Endothelial cell of umbilical vein (primary cell): ENCODE measurements around the gene ERGIC1.

Experiments used
- CTCF ChIP-seq, 2 donors: IDR thresholded peaks; 1 replicate in 1 of 2; 2 replicates in 1 of 2; pipeline ENCODE4 v1.5.1; 2011; ENCODE audit warnings: low read length in 2 of 2, mild to moderate bottlenecking in 2 of 2, moderate library complexity in 2 of 2, control low read depth in 1 of 2, inconsistent platforms in 1 of 2, low read depth in 1 of 2; ENCODE audit not compliant: insufficient read depth in 1 of 2; ENCODE audit errors: extremely low read depth in 1 of 2
- EZH2 ChIP-seq: IDR thresholded peaks from 2 replicates; pipeline ENCODE4 v1.6.1; 2012; ENCODE audit warnings: borderline replicate concordance, low read depth, mild to moderate bottlenecking, moderate library complexity, low read length, inconsistent platforms; ENCODE audit not compliant: severe bottlenecking
- POLR2A ChIP-seq: IDR thresholded peaks from 2 replicates; pipeline ENCODE4 v1.6.1; 2012; ENCODE audit warnings: low read depth, mild to moderate bottlenecking, control low read depth, low read length
- POLR2AphosphoS5 ChIP-seq: IDR thresholded peaks from 2 replicates; pipeline ENCODE4 v1.6.1; 2012; ENCODE audit warnings: low read depth, mild to moderate bottlenecking, control low read depth, low read length, moderate library complexity; ENCODE audit not compliant: insufficient read depth

GRCh38 chr5:172841256-172841655 lies 7.2 kb downstream of the ERGIC1 start:
- TF ChIP-seq CTCF (IDR thresholded peaks at IDR 0.05; ENCODE audit: extremely low read depth in 1 of 2, insufficient read depth in 1 of 2, low read depth in 1 of 2, low read length in 2 of 2), result no peak
- no peak for TF ChIP-seq POLR2A
- no peak for TF ChIP-seq POLR2AphosphoS5
- TF ChIP-seq EZH2, result no peak
